Measurements from ENCODE around the gene POLR2E.
A peak's percentile ranks its signal among the peaks of the same experiment; 100 is the strongest.

The POLR2E gene

GRCh38 chr19:1049106-1049505, 46.1 kb downstream of the POLR2E start:
- DNase-seq (ENCODE audit: low read depth in 2 of 2) = no peak

GRCh38 chr19:1047696-1048147, 47.5 kb downstream of the POLR2E start:
- no peak for DNase-seq (ENCODE audit: low read depth in 2 of 2)

GRCh38 chr19:1046836-1047695, 48.1 kb downstream of the POLR2E start:
- no peak for DNase-seq (ENCODE audit: low read depth in 2 of 2)

GRCh38 chr19:1046117-1046626, 49.0 kb downstream of the POLR2E start:
- no peak for DNase-seq (ENCODE audit: low read depth in 2 of 2)

GRCh38 chr19:1045247-1045603, 50.0 kb downstream of the POLR2E start:
- no peak for DNase-seq (ENCODE audit: low read depth in 2 of 2)

GRCh38 chr19:1042689-1043511, 52.3 kb downstream of the POLR2E start:
- no peak for DNase-seq (ENCODE audit: low read depth in 2 of 2)

- DNase-seq (ENCODE audit: low read depth in 2 of 2) = no peak
Measured at GRCh38 chr19:1041835-1042685, 53.1 kb downstream of the POLR2E start.

GRCh38 chr19:1041272-1041834, 53.8 kb downstream of the POLR2E start:
- DNase-seq (ENCODE audit: low read depth in 2 of 2) = no peak

GRCh38 chr19:1040476-1041271, 54.5 kb downstream of the POLR2E start:
- DNase-seq (ENCODE audit: low read depth in 2 of 2) = peak; percentile 84 to 89

GRCh38 chr19:1039646-1040475, 55.3 kb downstream of the POLR2E start, which contains the start of gene ABCA7:
Gene ABCA7, plus strand, starts transcription at chr19:1040107. Its CDS starts 1,255 bp downstream, at chr19:1041362.
- peak; percentile 100 for DNase-seq (ENCODE audit: low read depth in 2 of 2)

GRCh38 chr19:1038978-1039645, 56.1 kb downstream of the POLR2E start:
- no peak for DNase-seq (ENCODE audit: low read depth in 2 of 2)

- no peak for DNase-seq (ENCODE audit: low read depth in 2 of 2)
Measured at GRCh38 chr19:1037621-1038064, 57.5 kb downstream of the POLR2E start.
